ENCODE data around the gene FAM114A1.
A peak's percentile ranks its signal among the peaks of the same experiment; 100 is the strongest.

FAM114A1 gene

GRCh38 chr4:38979511-38980230 lies 112.1 kb downstream of the FAM114A1 start:
- TF ChIP-seq CTCF (conservative IDR thresholded peaks at IDR 0.05; ENCODE audit: low read length) (no peak), EZH2phosphoT487 (IDR thresholded peaks at IDR 0.05; ENCODE audit: borderline replicate concordance) (no peak)
- H3K9me3 ChIP-seq (ENCODE audit: insufficient read depth, low read depth, low read length) = no peaks in the 10 kb centered on the region
- no peak overlapping the region for H3K9ac ChIP-seq (ENCODE audit: low read depth, low read length, poor library complexity, severe bottlenecking)
- H3K4me3 ChIP-seq (ENCODE audit: low read length, poor library complexity, severe bottlenecking) = no peak overlapping the region
- no peaks in the 10 kb centered on the region for H3K9me2 ChIP-seq (replicated peaks; ENCODE audit: low read depth, low read length)
- H3F3A ChIP-seq (ENCODE audit: low read depth) = peaks cover 5% of the 10 kb centered on the region; the same call in 1 of the 2 replicates
- H3K4me1 ChIP-seq (ENCODE audit: insufficient read depth, low read length, poor library complexity, severe bottlenecking) = peaks cover 52% of the 10 kb centered on the region
- no peak overlapping the region for H3K4me2 ChIP-seq (ENCODE audit: low read depth, low read length, poor library complexity, severe bottlenecking)
- no peaks in the 10 kb centered on the region for H3K27me3 ChIP-seq (ENCODE audit: insufficient read depth, low read length, poor library complexity, severe bottlenecking)
- peaks cover 18% of the 10 kb centered on the region for H3K79me2 ChIP-seq (ENCODE audit: insufficient read depth, low read length)
- no peaks in the 10 kb centered on the region for H3K36me3 ChIP-seq (ENCODE audit: insufficient read depth, low read length)
- H4K20me1 ChIP-seq (ENCODE audit: insufficient read depth, low read length, poor library complexity, severe bottlenecking) = no peaks in the 10 kb centered on the region
- no peak overlapping the region for H2AFZ ChIP-seq (ENCODE audit: low read length)

GRCh38 chr4:38980903-38981676 lies 113.5 kb downstream of the FAM114A1 start:
- Histone ChIP-seq H3K9ac (ENCODE audit: low read depth, low read length, poor library complexity, severe bottlenecking) (peak overlapping the region; percentile 57), H3K9me3 (ENCODE audit: insufficient read depth, low read depth, low read length) (no peaks in the 10 kb centered on the region), H3K27me3 (ENCODE audit: insufficient read depth, low read length, poor library complexity, severe bottlenecking) (no peaks in the 10 kb centered on the region), H3K4me3 (ENCODE audit: low read length, poor library complexity, severe bottlenecking) (peak overlapping the region; percentile 64), H3K36me3 (ENCODE audit: insufficient read depth, low read length) (no peaks in the 10 kb centered on the region), H2AFZ (ENCODE audit: low read length) (no peak overlapping the region), H4K20me1 (ENCODE audit: insufficient read depth, low read length, poor library complexity, severe bottlenecking) (no peaks in the 10 kb centered on the region), H3K4me1 (ENCODE audit: insufficient read depth, low read length, poor library complexity, severe bottlenecking) (peaks cover 67% of the 10 kb centered on the region), H3K9me2 (replicated peaks; ENCODE audit: low read depth, low read length) (no peaks in the 10 kb centered on the region), H3K79me2 (ENCODE audit: insufficient read depth, low read length) (peaks cover 18% of the 10 kb centered on the region), H3F3A (ENCODE audit: low read depth) (peaks cover 5% of the 10 kb centered on the region; the same call in 1 of the 2 replicates), H3K4me2 (ENCODE audit: low read depth, low read length, poor library complexity, severe bottlenecking) (peak overlapping the region; percentile 74)
- TF ChIP-seq EZH2phosphoT487 (IDR thresholded peaks at IDR 0.05; ENCODE audit: borderline replicate concordance) = peak; percentile 27; the same call in 1 of the 2 replicates
- TF ChIP-seq CTCF (conservative IDR thresholded peaks at IDR 0.05; ENCODE audit: low read length) = no peak

GRCh38 chr4:38982361-38983095 lies 114.9 kb downstream of the FAM114A1 start:
- Histone ChIP-seq H3K27me3 (ENCODE audit: insufficient read depth, low read length, poor library complexity, severe bottlenecking) (no peaks in the 10 kb centered on the region), H3K4me1 (ENCODE audit: insufficient read depth, low read length, poor library complexity, severe bottlenecking) (peaks cover 75% of the 10 kb centered on the region), H4K20me1 (ENCODE audit: insufficient read depth, low read length, poor library complexity, severe bottlenecking) (no peaks in the 10 kb centered on the region), H3F3A (ENCODE audit: low read depth) (peaks cover 5% of the 10 kb centered on the region; the same call in 1 of the 2 replicates), H3K36me3 (ENCODE audit: insufficient read depth, low read length) (no peaks in the 10 kb centered on the region), H3K79me2 (ENCODE audit: insufficient read depth, low read length) (peaks cover 18% of the 10 kb centered on the region), H3K4me3 (ENCODE audit: low read length, poor library complexity, severe bottlenecking) (peak overlapping the region; percentile 64), H2AFZ (ENCODE audit: low read length) (no peak overlapping the region), H3K9ac (ENCODE audit: low read depth, low read length, poor library complexity, severe bottlenecking) (peak overlapping the region; percentile 57), H3K9me3 (ENCODE audit: insufficient read depth, low read depth, low read length) (no peaks in the 10 kb centered on the region), H3K4me2 (ENCODE audit: low read depth, low read length, poor library complexity, severe bottlenecking) (peak overlapping the region; percentile 74), H3K9me2 (replicated peaks; ENCODE audit: low read depth, low read length) (no peaks in the 10 kb centered on the region)
- no peak for TF ChIP-seq EZH2phosphoT487 (IDR thresholded peaks at IDR 0.05; ENCODE audit: borderline replicate concordance)
- TF ChIP-seq CTCF (conservative IDR thresholded peaks at IDR 0.05; ENCODE audit: low read length) = no peak
